Central memory CD4-positive, alpha-beta T cell (primary cell): Measurements from ENCODE around the gene XPO5.
"Not testable (repeated sequence)": the region's sequence is repeated elsewhere in the genome, so short reads cannot be mapped to it uniquely, and the experiment has no call there.

ENCODE experiments used
- DNase-seq: peaks from one replicate; pipeline ENCODE4 v3.0.0; 2022

Gene XPO5

GRCh38 chr6:43582911-43583310 lies 7.1 kb upstream of the XPO5 start:
- DNase-seq: no peak

- no peak for DNase-seq
Measured at GRCh38 chr6:43579171-43579570, 3.3 kb upstream of the XPO5 start.

- DNase-seq: no peak
Measured at GRCh38 chr6:43578748-43579147, 2.9 kb upstream of the XPO5 start.

GRCh38 chr6:43575105-43575771 lies 600 bp downstream of the XPO5 start:
- no peak for DNase-seq

DNA sequence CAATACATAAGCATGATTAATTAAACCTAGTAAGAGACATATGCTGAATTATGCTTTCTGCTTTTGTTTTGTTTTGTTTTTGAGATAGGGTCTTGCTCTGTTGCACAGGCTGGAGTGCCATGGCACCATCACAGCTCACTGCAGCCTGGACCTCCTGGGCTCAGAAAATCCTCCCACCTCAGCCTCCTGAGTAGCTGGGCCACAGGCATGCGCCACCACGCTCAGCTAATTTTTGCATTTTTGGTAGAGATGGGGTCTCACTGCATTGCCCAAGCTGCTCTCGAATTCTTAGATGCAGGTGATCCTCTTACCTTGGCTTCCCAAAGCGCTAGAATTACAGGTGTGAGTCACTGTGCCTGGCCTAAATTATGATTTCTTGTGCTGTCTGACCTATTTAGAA lies 3.8 kb downstream of the XPO5 start:
- no peak for DNase-seq

DNA sequence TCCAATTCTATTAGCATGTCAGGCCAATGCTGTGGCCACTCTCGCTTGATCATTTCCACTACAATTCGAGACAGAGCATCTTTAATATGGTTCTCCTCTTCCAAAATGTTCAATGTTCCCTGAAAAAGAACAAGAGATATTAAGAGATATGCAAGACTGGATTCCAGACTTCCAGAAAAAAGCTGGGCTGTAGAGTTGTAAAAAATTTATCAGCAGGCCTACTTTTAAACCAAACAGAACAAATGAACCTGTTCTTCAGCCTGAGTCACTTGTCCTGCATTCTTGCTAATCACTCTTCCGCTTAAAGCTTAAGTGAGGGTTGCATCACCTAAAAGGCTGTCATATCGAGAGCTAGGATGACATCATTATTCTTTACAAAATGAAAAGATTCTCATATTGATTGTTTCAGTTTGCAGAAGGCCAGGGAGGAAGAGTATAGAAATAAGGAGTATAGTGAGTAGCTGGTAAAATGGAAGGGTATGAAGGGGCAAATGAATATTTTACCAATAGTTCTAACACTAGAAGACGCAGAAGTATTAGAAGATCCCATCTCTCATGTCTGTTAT lies 4.9 kb downstream of the XPO5 start:
- DNase-seq: no peak

DNA sequence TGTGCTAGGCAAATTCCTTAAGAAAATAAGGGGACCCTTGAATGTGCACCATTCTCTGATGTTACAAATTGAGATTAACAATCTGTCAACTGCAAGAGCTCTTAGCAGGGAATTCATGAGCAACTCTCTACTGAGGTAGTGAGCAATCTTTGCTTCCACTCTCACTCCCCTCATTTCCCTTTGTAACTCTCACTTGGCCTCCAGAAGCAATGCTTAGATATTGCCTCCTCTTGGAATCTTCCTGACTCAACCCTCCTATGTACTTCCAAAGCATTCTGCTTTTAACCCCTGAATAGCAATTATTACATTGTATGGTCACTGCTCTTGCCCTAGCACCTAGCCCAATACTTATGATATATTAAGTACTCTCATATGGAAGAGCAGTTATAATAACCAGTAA lies 16.5 kb downstream of the XPO5 start:
- no peak for DNase-seq

DNA sequence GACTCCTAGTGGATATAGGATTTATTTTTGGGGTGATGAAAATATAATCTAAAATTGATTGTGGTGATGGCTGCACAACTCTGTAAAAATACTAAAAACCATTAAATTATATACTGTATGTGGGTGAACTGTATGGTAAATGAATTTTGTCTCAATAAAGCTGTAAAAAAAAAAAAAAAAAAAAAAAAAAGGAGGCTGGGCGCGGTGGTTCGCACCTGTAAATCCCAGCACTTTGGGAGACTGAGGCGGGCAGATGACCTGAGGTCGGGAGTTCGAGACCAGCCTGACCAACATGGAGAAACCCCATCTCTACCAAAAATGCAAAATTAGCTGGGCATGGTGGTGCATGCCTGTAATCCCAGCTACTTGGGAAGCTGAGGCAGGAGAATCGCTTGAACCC lies 18.2 kb downstream of the XPO5 start:
- not testable (repeated sequence) for DNase-seq

GRCh38 chr6:43547222-43547621 lies 28.6 kb downstream of the XPO5 start:
- DNase-seq: no peak

GRCh38 chr6:43544461-43544860 lies 31.4 kb downstream of the XPO5 start:
- no peak for DNase-seq

GRCh38 chr6:43541774-43542471 lies 33.9 kb downstream of the XPO5 start:
- no peak for DNase-seq

DNA sequence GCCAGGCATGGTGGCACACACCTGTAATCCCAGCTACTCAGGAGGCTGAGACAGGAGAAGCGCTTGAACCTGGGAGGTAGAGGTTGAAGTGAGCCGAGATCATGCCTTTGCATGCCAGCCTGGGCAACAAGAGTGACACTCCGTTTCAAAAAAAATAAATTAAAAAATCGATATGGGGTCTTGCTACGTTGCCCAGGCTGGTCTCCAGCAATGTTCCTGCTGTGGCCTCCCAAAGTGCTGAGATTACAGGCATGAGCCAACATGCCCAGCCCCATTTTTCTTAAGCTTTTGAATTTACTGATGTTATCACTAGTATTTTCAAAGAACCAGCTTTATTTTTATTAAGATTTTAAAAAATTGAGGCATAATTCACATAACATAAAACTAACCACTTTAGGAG lies 35.3 kb downstream of the XPO5 start:
- no peak for DNase-seq

GRCh38 chr6:43539409-43539808 lies 36.4 kb downstream of the XPO5 start:
- not testable (repeated sequence) for DNase-seq

DNA sequence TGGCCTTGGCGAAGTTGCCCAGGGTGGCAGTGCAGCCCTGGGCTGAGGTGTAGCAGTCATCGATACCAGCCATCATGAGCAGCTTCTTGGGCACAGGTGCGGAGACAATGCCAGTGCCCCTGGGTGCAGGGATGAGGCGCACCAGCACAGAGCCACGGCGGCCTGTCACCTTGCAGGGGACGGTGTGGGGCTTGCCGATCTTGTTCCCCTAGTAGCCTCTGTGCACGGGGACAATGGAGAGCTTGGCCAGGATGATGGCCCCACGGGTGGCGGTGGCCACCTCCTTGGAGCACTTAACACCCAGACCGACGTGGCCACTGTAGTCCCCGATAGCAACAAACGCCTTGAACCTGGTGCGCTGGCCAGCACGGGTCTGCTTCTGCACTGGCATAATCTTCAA lies 36.9 kb downstream of the XPO5 start:
- not testable (repeated sequence) for DNase-seq

GRCh38 chr6:43532201-43532600 lies 43.6 kb downstream of the XPO5 start:
- DNase-seq: no peak

- no peak for DNase-seq
Measured at GRCh38 chr6:43524483-43524961, 51.3 kb downstream of the XPO5 start.

DNA sequence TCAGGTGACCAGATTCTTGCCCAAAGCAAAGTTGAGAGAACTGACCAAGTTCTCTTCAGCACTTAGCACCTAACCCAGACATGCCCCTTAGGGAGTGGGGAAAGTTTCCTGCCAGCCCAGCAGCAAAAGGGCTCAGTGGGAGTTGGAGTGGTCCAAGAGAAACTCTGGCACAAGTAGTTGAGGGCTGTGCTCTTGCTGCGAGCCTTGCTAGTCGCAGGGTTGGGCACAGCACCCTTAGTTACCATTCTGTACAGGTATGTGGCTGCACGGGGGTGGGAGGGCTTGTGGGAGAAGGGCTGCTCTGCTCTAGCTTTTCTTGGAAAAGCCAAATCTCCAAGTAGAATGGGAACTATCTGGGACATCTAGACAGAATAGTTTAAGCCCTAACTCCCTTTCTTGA lies 52.6 kb downstream of the XPO5 start:
- DNase-seq: no peak

- no peak for DNase-seq
Measured at GRCh38 chr6:43522547-43523261, 53.1 kb downstream of the XPO5 start.

DNA sequence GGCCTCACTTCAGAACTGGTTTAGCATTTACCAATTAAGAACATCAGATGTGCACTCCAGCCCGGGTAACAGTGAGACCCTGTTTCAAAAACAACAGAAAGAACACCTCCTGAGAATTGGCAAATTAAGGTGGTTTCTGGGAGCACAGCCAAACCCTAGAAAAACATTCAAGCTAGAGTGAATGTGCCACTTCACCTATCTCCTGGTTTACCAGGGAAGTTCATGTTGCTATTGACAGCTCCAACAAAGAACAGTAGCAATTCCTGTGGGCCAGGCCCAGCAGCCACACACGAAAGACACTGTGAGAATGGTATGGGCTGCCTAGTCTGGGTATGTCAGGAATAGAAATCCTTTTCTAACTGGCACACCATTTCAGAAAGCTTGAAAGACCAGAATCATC lies 54.0 kb downstream of the XPO5 start:
- no peak for DNase-seq

- DNase-seq: no peak
Measured at GRCh38 chr6:43520097-43520496, 55.7 kb downstream of the XPO5 start.

- no peak for DNase-seq
Measured at GRCh38 chr6:43517505-43518357, 58.1 kb downstream of the XPO5 start.

DNA sequence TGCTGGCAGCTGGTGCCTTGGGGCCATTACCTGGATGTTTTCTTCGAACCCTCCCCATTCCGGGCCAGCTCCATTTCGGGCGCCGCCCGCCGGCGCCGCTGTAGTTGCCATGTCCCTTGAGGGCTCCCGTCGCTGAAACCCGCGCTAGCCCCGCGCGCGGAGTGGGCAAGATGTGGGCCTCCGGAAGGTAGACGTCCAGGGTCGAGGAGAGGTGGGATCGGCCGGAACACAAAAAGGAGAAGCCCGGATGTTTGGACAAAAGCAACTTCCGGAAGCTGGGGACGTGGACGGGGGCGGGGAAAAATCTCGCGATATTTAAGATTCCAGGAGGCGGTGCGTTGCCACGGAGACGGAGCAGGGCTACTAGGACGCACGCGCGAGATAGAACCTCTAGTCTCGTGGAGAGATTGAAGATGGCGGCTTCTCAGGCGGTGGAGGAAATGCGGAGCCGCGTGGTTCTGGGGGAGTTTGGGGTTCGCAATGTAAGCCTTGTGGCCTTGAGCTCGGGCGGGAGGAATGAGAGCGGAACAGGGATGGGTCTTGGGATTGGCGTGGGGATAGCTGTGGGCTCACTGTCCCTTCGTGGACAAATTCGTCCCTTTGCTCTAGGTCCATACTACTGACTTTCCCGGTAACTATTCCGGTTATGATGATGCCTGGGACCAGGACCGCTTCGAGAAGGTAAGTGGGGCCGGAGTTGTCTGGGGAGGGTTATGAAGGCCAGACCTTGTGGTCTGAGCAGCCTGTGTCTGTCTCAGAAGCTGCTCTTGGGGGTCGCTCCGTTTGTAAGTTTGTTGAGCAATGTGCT lies 58.9 kb downstream of the XPO5 start, which contains the start of the genes POLR1C and YIPF3:
Gene POLR1C, plus strand, starts transcription at position 393 of the 808 bp plus-strand sequence. Its CDS starts 21 bp downstream, at position 414.
Gene YIPF3, minus strand, starts transcription at position 230 of the 808 bp plus-strand sequence. Its CDS starts 119 bp downstream, at position 111.
- peak; percentile 96 for DNase-seq
